GM19463 (cell line): ENCODE data around the gene CNOT6.

Source experiments
- ATAC-seq: cut with Tn5 transposase; IDR thresholded peaks from one replicate; pipeline ENCODE4 v1.9.1; 2021; ENCODE audit warnings: mild to moderate bottlenecking, moderate library complexity; ENCODE audit not compliant: unreplicated experiment

The CNOT6 gene

DNA sequence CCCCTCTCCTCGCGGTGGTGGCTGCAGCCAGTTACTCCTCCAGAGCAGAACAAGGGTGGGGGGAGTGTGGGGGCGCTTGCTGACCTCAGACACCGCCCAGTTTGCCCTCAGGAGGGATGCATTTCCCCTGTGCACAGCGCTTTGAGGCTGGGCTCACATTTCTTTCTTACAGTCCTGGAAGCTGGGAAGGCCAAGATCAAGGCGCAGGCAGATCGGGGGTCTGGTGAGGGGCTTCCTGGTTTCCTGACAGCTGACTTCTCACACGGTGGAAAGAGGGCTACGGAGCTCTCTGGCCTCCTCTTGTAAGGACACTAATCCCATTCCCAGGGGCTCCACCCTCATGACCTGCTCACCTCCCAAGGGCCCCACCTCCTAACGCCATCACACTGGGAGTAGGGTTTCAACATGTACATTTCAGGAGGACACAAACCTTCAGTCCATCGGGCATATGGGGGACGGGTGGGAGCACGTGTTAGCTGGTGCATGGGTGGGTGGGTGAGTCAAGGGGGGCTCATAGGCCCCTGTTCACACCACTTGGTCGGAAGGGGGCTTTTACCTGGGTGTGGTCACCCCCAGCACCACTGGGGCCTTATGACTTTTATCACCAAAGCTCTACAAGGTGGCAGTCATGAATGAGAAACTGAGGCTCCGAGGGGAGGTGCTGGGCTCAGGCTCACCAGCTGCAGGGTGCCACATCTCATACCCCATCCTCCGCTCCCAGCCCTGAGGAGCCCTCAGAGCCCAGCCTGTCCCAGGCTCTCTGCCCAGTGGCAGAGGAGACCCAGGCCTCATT is 104.8 kb downstream of the CNOT6 start:
- ATAC-seq: no peak

DNA sequence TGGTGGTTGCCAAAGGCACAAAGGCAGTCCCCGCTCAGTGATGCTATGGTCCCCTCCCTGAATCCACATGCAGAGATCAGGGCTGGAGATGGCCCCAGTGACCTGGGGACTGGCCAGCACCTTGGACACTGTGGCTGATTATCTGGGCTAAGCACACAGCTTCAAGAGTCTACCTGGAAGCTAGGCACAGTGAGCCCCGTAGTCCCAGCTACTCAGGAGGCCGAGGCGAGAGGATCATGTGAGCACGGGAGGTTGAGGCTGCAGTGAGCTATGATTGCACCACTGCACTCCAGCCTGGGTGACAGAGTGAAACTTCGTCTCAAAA is 105.4 kb downstream of the CNOT6 start:
- no peak for ATAC-seq

DNA sequence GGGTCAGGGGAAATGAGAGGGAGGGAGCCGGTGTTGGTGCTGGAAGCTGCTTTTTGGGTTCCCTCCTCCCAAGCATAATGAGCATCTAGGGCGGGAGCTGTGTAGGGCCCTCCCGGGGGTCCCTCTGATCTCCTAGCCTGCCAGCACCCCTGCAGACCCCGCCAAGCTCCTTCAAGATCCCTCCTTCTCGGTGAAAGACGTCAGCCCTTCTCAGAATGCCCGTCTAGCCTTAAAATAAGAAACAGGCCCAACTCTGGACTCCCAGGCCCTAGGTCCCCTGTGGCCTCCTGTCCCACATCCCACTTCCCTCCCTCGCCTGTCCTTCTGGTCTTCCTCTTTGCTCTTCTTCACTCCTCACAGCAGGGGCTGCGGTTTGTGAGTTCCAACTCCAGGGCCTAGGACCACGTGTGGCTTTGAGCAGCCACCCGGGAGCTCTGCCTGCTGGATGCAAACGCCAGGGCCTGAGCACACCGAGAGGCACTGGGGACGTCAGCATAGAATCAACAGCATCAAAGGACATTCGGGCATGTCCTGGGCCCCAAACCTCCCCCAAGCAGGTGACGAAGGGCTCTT is 105.9 kb downstream of the CNOT6 start:
- ATAC-seq: no peak

DNA sequence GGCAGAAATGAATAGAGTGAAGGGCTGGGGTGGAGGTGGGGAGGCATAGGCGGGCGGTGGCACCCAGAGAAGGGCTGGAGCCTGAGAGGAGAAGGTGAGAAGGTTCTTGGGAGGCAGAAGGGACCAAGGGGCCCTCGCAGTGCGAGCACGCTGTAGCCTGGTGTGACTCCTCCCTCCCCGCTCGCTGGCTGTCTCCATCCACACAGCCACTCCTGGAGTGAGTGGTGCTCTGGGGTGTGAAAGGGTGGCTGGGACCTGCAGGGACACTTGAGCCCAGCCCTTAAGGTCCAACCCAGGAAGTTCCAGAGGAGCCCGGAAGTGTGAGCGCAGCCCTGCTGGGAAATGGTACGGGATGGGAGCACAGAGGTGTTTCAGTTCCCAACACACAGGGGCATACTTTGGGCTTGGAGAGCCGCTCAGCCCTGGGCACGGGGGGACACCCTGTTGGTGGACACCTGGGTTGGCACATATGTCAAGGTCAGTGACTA is 106.4 kb downstream of the CNOT6 start:
- ATAC-seq: no peak

DNA sequence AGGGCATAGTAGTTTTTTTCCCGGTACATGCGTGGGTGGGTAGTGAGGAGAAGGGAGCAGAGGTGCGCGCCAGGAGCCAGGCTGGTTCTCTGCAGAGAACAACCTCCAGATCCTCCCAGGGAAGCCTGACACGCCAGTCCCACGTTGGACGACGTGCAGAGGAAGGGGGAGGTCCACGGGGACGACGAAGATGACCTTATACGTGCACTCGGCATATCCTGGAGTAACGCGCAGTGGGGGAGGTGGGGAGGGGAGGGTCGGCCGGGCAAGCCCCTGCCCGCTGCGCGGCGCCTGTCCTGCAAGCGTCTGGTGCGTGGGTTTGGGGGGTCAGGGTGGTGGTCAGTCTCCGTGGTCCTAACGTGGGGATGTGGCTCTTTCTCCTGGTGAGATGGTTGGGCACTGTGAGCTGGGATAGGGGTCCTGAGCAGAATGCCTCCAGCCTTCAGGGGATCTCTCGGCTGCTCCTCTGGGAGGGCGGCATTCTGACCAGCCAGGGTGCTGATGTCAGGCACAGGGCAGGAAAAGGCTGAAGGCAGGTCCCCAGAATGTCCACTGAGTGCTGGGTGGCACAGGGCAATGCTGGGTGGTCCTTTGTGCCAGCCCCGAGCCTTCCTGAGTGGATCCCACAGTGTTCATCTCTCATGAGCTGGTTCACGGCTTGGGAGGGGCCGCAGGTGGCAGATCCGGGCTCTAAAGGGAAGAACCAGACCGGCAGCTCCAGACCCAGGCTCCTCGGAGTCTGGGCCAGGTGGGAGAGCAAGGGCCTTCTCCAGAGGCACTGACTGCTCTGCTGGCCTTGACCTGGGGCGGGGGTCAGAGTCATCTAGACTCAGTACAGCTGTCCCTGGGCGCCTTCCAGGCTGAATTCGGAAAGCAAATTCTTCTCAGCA is 107.7 kb downstream of the CNOT6 start:
- ATAC-seq: no peak

DNA sequence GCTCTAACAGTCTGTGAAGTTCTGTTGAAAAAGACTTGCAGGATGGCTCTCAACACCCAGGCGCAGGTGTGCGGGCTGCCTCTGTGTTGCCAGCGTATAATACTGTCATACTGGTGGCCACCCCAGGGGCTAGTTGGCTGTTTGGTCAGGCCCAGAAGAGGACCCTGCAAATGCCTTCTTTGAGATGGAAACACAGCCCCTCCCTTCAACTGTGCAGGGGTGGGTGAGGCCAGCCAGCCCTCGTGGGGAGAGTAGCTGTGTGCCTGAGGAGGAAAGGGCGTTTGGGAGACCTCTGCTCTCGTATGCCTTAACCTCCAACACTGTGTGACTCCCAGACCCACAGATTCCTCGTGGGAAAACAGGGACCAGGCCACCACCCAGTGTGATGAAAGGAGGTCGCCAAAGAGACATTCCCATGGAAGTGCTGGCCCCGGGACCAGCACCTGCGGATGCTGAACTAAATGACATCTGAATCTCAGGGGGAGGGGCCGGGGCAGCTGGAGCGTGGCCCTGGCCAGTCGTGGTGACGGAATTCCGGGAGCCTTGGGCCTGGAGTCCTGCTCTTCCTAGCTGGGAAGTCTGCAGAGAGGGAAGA is 108.4 kb downstream of the CNOT6 start:
- no peak for ATAC-seq

DNA sequence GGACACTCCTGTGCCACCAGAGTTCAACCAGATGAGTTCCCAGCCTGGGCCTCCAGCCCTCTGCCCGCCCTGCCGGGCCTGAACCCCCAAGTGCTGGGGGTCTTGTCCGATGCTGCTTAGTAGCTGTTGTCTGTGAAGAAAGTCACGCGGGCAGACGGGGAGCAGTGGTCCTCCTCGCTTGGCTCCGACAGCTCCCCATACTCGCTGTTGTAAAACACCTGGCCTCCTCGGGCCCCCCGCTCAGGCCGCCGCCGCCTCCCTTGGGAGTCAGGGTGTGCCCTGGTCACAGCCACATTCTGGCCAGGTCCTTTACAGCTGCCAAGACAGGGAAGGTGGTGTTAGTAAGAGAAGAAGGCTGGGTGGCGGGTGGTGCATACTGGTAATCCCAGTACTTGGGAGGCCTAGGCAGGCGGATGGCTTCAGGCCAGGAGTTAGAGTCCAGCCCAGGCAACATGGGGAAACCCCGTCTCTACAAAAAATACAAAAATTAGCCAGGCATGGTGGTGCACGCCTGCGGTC is 109.0 kb downstream of the CNOT6 start:
- no peak for ATAC-seq

DNA sequence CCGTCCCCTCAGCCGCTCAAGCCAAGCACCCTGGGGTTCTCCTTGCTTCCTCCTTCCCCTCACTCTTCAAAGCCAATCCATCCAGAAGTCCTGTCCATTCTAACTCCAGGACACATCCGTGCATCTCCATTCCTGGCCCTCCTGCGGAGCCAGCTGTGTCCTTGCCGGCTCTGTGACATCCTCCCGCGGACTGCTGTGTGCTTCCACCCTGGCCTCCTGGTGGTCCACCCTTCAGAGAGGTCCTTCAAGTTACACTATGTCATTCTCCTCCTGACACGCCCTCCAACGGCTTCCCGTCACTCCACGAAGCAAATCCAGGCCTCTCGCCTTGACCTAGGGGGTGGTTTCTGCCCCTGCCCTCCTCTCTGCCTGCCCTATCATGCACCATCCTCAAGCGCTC is 110.1 kb downstream of the CNOT6 start:
- no peak for ATAC-seq

DNA sequence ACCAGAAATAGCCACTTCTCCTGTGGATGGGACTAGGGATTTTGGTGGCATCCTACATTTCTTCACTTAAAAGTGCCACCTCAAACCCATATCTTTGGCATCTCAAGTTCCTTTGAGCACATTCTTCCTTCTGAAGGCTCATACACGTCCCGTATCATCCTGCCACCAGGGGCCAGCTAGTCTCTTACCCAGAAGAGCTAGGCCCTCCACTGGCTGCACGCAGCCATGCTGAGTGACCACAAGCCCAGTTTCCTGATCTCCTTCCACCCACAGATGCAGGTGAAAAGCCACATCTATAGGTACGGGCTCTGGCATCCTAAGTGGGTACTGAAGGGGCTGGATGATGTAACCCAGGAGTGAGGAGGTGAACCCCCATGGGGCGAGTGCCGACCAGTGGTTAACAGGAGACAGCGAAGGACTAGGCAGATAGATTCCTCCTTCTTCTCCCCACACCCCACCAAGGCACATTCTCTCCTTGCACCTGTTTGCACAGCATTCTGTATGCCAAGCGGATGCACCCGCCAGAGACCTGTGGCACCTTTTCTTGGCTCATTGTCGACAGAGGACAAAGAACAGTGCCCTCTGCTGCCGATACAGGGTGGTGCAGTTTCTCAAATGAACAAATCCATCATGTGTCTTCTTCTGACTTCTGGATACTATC is 111.5 kb downstream of the CNOT6 start:
- ATAC-seq: peak; percentile 42

DNA sequence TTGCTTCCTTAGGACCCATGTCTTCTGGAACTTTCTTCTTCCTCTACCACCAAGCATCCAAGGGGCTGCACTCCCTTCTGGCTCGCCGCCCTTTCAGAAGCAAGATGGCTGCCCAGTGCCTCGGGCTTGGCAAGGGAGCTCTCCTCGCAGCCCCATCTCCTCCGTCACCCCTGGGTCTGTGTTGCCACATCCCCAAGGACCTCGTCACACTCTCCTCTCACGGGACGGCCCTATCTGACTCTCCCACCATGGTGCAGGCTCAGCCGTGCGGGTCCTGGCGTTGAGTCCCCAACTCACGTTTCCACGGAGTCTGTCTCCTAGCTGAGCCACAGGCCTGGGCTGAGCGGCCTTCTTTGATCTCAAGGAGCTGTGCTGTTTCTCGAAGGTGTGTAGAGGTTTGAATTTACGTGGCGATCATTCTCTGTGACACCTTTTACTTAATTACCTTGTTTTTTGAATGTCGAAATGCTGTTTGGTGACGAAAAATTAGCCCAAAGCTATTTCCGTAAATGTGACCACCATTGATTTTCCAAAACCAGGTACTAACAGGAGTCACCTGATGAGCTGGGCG is 112.1 kb downstream of the CNOT6 start:
- ATAC-seq: no peak

DNA sequence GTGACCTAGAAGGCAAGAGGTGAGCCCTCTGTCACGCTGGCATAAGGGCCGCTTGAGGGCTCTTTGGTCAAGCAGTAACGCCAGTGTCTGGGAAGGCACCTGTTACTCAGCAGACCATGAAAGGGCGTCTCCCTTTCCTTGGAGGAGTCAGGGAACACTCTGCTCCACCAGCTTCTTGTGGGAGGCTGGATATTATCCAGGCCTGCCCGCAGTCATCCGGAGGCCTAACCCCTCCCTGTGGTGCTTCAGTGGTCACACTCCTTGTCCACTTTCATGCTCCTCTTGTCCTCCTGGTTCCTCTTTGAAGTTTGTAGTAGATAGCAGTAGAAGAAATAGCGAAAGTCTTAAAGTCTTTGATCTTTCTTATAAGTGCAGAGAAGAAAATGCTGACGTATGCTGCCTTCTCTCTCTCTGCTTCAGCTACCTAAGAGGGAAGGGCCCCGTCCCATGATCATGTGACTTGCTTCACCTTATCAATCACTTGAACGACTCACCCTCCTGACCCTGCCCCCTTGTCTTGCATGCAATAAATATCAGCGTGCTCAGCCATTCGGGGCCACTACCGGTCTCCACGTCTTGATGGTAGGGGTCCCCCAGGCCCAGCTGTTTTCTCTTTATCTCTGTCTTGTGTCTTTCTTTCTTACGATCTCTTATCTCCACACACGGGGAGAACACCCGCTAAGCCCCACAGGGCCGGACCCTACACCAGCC is 113.8 kb downstream of the CNOT6 start:
- no peak for ATAC-seq

DNA sequence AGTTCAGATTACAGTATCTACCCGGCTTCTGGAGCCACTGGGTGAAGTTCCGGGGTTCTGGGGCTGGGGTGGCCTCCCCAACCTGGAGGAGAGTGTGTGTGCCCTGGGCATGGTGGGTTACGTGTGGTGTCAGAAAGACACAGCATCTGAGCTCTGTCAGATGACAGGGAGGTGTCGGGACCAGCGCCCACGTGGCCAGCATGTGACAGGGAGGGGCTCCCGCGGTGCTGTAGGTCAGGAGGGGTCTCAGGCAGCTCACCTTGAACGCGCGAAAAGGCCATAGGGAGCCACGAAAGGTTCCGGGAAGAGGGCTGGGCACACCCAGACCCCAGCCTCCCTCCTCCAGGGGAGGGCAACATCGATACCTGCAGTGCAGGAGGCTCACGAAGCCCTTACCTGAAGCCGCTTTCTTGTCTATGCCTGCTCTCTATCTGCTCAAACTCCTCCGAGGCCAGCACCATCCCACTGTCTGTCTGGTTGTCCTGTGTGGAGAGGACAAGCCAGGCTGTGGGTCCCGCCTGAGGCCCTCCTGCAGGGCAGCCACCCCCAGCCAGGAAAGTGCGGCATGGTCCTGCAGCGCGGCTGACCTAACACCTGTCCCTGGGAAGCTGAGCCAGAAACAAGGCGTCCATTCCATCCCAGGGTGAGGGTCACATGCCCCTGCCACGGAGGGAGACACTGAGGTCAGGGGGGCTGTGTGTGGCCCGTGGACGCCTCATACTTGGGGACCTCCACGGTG is 114.6 kb downstream of the CNOT6 start:
- no peak for ATAC-seq

DNA sequence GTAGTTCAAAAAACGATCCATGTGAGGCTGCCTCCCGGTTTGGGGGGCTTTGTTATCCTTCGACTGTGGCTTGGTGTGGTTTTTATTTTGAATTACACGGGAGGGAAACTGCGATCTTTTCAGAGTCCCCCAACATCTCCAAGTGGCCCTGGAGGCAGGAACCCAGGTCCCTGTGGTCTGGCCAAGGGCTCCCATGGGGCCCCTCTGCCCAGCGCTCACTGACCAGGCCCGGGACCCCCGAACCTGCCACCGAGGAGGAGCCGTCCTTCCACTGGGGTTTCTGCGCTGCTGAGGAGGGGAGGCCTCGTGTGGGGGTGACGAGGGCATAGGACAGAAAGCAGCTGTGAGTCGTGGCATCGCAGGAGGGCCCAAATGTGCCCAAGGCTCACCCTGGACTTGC is 115.2 kb downstream of the CNOT6 start:
- no peak for ATAC-seq

DNA sequence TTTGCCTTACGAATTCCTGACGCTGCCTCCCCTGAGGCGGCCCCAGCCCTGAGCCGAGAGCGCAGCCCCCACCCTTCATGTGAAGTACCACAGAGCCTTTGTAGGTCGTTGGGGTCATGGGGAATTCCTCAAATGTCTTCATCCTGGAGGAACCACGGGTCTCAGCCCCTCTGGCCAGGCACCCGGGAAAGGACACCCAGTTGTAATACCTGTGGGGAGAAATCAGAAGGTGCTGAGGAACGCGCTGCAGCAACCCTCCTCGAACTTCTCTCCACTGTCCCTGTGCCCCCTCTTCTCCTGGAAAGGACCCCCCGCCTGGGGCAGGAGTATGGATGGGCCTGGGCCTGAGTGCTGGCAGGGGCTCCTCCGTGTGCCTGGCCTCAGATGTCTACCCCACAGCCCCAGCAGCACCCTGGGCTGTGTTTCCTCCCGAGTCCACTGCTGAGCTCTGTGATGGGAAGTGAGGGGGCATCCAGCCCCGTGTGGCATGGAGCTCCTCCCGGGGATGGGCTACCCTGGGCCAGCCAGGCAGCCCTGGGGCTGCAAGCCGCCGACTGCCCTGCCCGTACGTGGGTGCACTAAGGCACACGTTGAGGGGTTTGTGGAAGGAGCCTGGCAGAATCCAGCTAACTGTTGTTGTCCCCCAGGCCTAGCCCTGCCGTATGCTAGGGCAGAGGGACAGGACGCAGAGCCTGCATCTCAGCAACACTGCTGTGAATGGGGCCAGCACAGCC is 115.8 kb downstream of the CNOT6 start:
- no peak for ATAC-seq

DNA sequence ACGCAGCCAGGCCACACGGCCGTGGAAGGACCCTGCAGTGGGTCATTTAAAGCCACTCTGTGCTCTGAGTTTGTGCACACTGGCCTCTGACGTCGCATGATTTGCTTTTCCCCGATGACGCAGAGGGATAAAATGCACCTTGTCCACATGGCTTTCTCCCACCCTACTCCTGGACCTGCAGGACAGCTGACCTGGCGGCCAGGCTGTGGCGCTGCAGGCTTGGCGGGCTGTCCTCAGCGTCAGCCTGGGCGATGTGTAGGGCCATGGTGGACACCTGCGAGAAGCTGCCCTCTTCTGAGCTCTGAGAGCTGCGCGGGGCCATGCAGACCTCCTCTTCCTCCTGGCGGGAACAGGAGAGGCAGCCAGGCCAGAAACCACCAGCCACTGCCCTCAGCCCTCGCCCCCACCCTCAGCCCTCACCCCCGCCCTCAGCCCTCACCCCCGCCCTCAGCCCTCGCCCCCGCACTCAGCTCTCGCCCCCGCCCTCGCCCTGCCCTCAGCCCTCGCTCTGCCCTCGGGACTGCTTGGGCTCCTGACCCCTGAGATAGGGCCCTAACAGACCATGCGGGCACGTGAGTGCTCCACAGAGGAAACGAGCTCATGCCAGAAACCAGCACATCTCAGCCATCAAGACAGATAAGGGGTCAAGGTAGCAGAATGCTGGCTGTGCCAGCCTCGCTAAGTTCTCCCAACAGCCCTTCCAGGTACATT is 117.1 kb downstream of the CNOT6 start:
- ATAC-seq: no peak

DNA sequence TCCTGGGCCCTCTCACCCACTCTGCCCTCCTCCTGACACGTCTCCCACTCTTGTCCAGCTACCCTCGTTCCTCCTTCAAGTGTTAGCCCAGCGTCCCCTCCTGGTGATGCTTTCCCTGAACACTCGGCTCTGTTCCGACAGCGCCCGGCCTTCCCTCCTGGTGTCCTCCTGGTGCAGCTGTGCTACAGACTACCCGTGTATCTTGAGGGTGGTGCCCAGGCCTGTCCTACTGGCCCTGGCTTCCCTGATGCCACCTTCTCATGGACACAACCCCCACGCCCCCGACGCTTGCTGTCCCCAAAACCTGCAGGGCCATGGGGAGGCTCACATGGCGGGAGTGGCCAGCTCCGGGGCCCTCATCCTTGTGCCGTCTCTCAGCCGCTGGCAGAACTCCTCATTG is 118.5 kb downstream of the CNOT6 start:
- ATAC-seq: no peak

DNA sequence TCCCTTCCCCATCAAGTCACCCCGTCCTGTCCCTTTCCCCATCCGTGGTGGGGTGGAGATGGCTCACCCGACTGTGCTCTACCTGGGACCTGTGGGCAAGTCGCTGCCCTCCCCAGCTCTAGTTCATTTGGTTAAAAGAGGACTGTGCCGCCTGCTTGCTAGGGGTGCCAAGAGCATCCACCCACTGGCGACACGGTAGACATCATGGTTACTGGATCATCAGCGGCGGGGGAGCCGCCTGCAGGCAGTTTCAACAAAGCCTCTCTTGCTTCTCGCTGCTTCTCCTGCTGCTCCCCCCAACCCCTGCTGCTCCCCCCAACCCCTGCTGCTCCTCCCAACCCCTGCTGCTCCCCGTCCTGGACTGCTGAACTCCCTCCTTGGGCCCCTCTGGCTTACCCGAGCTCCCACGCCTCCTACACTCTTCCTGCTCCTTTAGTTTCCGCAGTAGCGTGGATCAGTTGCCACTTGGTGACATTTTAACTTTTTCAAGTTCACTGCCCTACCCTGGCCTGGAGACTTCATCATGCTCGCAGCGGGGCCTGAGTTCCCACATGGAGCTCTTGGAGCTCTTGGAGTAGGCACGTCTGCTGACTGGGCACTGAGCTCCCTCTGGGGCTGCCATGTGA is 119.1 kb downstream of the CNOT6 start:
- no peak for ATAC-seq
